ENCODE data around the gene UQCRFS1. TPM values are rescaled to one million over a fixed set of nuclear protein-coding genes. Genes with fewer than 3 reads are reported as not detected.

UQCRFS1 gene
- total RNA-seq: 19.6 and 21.8 TPM in 2 replicates

DNA sequence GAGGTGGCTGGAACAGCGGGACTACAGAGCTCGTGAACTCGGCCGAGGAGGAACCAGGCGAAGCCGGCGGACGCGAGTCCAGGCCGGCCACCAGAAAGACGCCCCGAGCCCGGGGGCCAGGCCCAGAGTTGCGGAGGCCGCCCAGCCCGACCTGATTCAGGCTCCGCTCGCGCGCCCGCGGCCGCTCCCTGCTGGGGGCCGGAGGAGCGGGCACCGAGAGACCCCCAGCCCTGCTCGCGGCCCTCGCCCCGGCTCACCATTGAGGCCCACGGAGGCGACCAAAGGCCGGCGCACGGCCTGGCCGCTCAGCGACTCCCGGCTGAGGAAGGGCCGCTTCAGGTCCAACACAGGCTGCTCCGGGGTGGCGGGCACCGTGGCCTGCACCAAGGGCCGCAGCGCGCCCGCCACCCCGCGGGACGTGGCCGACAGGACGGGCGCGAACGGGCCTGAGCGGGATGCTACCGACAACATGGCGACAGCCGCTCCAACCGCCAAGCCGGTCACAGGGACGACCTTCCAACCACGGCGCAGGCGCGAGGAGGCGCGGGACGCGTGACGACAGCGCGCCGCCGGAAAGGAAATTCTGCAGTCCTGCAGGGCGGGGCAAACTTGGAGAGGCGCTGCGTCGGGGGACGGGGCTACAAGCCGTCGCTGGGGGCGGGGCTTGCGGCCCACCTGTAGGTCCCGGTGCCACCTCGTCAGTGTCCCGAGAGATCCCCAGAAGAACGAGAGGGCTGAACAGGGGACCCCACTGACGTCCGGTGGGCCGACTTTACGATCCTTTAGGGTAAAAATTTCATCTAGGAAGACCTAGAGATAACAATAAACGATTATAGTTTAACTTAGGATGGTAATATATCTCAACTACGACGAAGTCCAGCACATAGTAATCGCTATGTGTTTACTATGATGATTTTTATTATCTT, at the start of gene UQCRFS1:
TSS of gene UQCRFS1 (minus strand) at position 504 of the 926 bp plus-strand sequence. CDS start at position 471, 33 bp downstream.

Data from cardiac ventricle fibroblast (primary cell).